Activated naive CD8-positive, alpha-beta T cell treated with anti-CD3 and anti-CD28 coated beads for 36 hours (primary cell): Measurements from ENCODE around the gene CRYGA. TPM values are rescaled to one million over a fixed set of nuclear protein-coding genes. Genes with fewer than 3 reads are reported as not detected.
"Not testable (repeated sequence)": the region's sequence is repeated elsewhere in the genome, so short reads cannot be mapped to it uniquely, and the experiment has no call there.

Source experiments
- DNase-seq: peaks from one replicate; pipeline ENCODE4 v3.0.0; 2021
- H3K27ac Mint-ChIP-seq: one replicate; pipeline ENCODE4 v1.8.0; 2022; ENCODE audit warnings: mild to moderate bottlenecking, moderate library complexity, mixed read lengths
- H3K27me3 Mint-ChIP-seq: one replicate; pipeline ENCODE4 v1.8.0; 2022; ENCODE audit warnings: mild to moderate bottlenecking, mixed read lengths
- H3K36me3 Mint-ChIP-seq: one replicate; pipeline ENCODE4 v1.8.0; 2021; ENCODE audit warnings: mild to moderate bottlenecking, mixed read lengths
- H3K4me1 Mint-ChIP-seq: one replicate; pipeline ENCODE4 v1.8.0; 2021; ENCODE audit warnings: mixed read lengths
- H3K4me3 Mint-ChIP-seq: one replicate; pipeline ENCODE4 v1.8.0; 2022; ENCODE audit warnings: mild to moderate bottlenecking, moderate library complexity, mixed read lengths
- H3K9me3 Mint-ChIP-seq: one replicate; pipeline ENCODE4 v1.8.0; 2022; ENCODE audit warnings: mixed read lengths
- total RNA-seq, 2 experiments: library from RNA; stranded (reverse); gene quantifications; one replicate each; pipeline ENCODE4 v1.2.3, GENCODE V29; 2021

The CRYGA gene
- total RNA-seq, 2 experiments from 2014 or later, result not detected

- no peak overlapping the region for H3K27ac Mint-ChIP-seq
- peaks cover 7% of the 10 kb centered on the region for H3K4me1 Mint-ChIP-seq
- H3K9me3 Mint-ChIP-seq, result peaks cover 3% of the 10 kb centered on the region
- no peak overlapping the region for H3K4me3 Mint-ChIP-seq
- no peaks in the 10 kb centered on the region for H3K36me3 Mint-ChIP-seq
- DNase-seq, result no peak
- peaks cover 33% of the 10 kb centered on the region for H3K27me3 Mint-ChIP-seq
Measured at GRCh38 chr2:208122248-208122647, 41.1 kb downstream of the CRYGA start.

- no peak overlapping the region for H3K27ac Mint-ChIP-seq
- H3K4me3 Mint-ChIP-seq, result no peak overlapping the region
- H3K9me3 Mint-ChIP-seq, result no peaks in the 10 kb centered on the region
- no peaks in the 10 kb centered on the region for H3K36me3 Mint-ChIP-seq
- peaks cover 2% of the 10 kb centered on the region for H3K4me1 Mint-ChIP-seq
- DNase-seq, result no peak
- peaks cover 11% of the 10 kb centered on the region for H3K27me3 Mint-ChIP-seq
Measured at GRCh38 chr2:208118918-208119317, 44.5 kb downstream of the CRYGA start.

GRCh38 chr2:208117390-208117789 lies 46.0 kb downstream of the CRYGA start:
- H3K4me3 Mint-ChIP-seq, H3K36me3 Mint-ChIP-seq, H3K27me3 Mint-ChIP-seq, H3K4me1 Mint-ChIP-seq, H3K27ac Mint-ChIP-seq, H3K9me3 Mint-ChIP-seq, DNase-seq: not testable (repeated sequence)

- H3K9me3 Mint-ChIP-seq, result no peaks in the 10 kb centered on the region
- H3K27ac Mint-ChIP-seq, result no peak overlapping the region
- no peaks in the 10 kb centered on the region for H3K4me1 Mint-ChIP-seq
- H3K36me3 Mint-ChIP-seq, result no peaks in the 10 kb centered on the region
- peaks cover 6% of the 10 kb centered on the region for H3K27me3 Mint-ChIP-seq
- DNase-seq, result no peak
- H3K4me3 Mint-ChIP-seq, result no peak overlapping the region
Measured at GRCh38 chr2:208112969-208113368, 50.4 kb downstream of the CRYGA start.

- not testable (repeated sequence) for H3K27ac Mint-ChIP-seq, H3K36me3 Mint-ChIP-seq, H3K4me3 Mint-ChIP-seq, H3K27me3 Mint-ChIP-seq, H3K9me3 Mint-ChIP-seq, DNase-seq, H3K4me1 Mint-ChIP-seq
Measured at GRCh38 chr2:208112273-208112745, 51.1 kb downstream of the CRYGA start.

Other genes starting within 250 kb of the CRYGA start
- gene PLEKHM3, start 138.1 kb downstream of the CRYGA start, total RNA-seq, result 1 to 10 TPM; 4.5 to 4.8 TPM
- not detected for gene CRYGD, start 39.1 kb downstream of the CRYGA start, total RNA-seq
- gene CRYGC, start 33.8 kb downstream of the CRYGA start, total RNA-seq, result not detected
- not detected for gene CRYGB, start 17.4 kb downstream of the CRYGA start, total RNA-seq
- not detected for gene C2orf80, start 26.4 kb upstream of the CRYGA start, total RNA-seq
- 10 to 100 TPM; 14.3 to 18.3 TPM for gene IDH1, start 91.5 kb upstream of the CRYGA start, total RNA-seq
- gene PIKFYVE, start 102.7 kb upstream of the CRYGA start, total RNA-seq, result 10 to 100 TPM; 13.5 to 13.6 TPM
- under 1 TPM in 1 of 2 experiments, not detected in 1; 0.08 TPM for gene PTH2R, start 243.2 kb upstream of the CRYGA start, total RNA-seq